ENCODE results near the gene DOK3.

The DOK3 gene

GRCh38 chr5:177509381-177509951 is at the start of gene DOK3:
Gene DOK3, minus strand, starts transcription at chr5:177509826. Its CDS starts 286 bp downstream, at chr5:177509540.
- DNase-seq (ENCODE audit: insufficient read length, low spot score) (no peak), FAIRE-seq (no peak)
- TF ChIP-seq CTCF (IDR thresholded peaks at IDR 0.05; ENCODE audit: insufficient read depth, missing control alignments) = no peak

GRCh38 chr5:177557796-177558195 is 48.2 kb upstream of the DOK3 start:
- FAIRE-seq (no peak), DNase-seq (ENCODE audit: insufficient read length, low spot score) (no peak)
- no peak for TF ChIP-seq CTCF (IDR thresholded peaks at IDR 0.05; ENCODE audit: insufficient read depth, missing control alignments)

- no peak for TF ChIP-seq CTCF (IDR thresholded peaks at IDR 0.05; ENCODE audit: insufficient read depth, missing control alignments)
- DNase-seq (ENCODE audit: insufficient read length, low spot score) = no peak
- no peak for FAIRE-seq
Observed at GRCh38 chr5:177557041-177557647, 47.5 kb upstream of the DOK3 start.

- FAIRE-seq = no peak
- no peak for DNase-seq (ENCODE audit: insufficient read length, low spot score)
Observed at GRCh38 chr5:177555665-177556064, 46.0 kb upstream of the DOK3 start.

GRCh38 chr5:177555228-177555627 is 45.6 kb upstream of the DOK3 start:
- FAIRE-seq (no peak), DNase-seq (ENCODE audit: insufficient read length, low spot score) (no peak)
- TF ChIP-seq CTCF (IDR thresholded peaks at IDR 0.05; ENCODE audit: insufficient read depth, missing control alignments) = no peak

More at GRCh38 chr5:177555665-177556064, 46.0 kb upstream of the DOK3 start:
- no peak for TF ChIP-seq CTCF (IDR thresholded peaks at IDR 0.05; ENCODE audit: insufficient read depth, missing control alignments)

- TF ChIP-seq CTCF (IDR thresholded peaks at IDR 0.05; ENCODE audit: insufficient read depth, missing control alignments) = peak; percentile 15
- FAIRE-seq = no peak
- peak; percentile 95 for DNase-seq (ENCODE audit: insufficient read length, low spot score)
Observed at GRCh38 chr5:177554474-177555111, 45.0 kb upstream of the DOK3 start, which contains the start of gene FAM193B. Gene FAM193B, minus strand, starts transcription at chr5:177554563. Its CDS starts 105 bp downstream, at chr5:177554458.
